ACC112 (cell line): Measurements from ENCODE around the gene KLF13.

Experiments
- H2AFZ ChIP-seq: fragments of 200-600 bp; sonication (generic); one replicate; pipeline ENCODE4 v1.6.0; 2017; ENCODE audit warnings: antibody characterized with exemption, low read length; ENCODE audit not compliant: unreplicated experiment
- H3K27ac ChIP-seq: fragments of 200-600 bp; sonication (generic); 2 replicates; pipeline ENCODE4 v1.5.1; 2014; ENCODE audit warnings: low read depth, mild to moderate bottlenecking, antibody characterized with exemption, low read length, moderate library complexity
- H3K27me3 ChIP-seq: fragments of 200-600 bp; sonication (generic); 2 replicates; pipeline ENCODE4 v1.6.1; 2014; ENCODE audit warnings: mild to moderate bottlenecking, antibody characterized with exemption, low read length, moderate library complexity, mixed read lengths; ENCODE audit not compliant: insufficient read depth
- H3K36me3 ChIP-seq: fragments of 200-600 bp; sonication (generic); 2 replicates; pipeline ENCODE4 v1.6.1; 2016; ENCODE audit warnings: mild to moderate bottlenecking, antibody characterized with exemption, low read length, moderate library complexity, mixed read lengths; ENCODE audit not compliant: insufficient read depth
- H3K4me1 ChIP-seq: fragments of 200-600 bp; sonication (generic); one replicate; pipeline ENCODE4 v1.6.1; 2016; ENCODE audit warnings: low read length, mixed read lengths; ENCODE audit not compliant: insufficient read depth, unreplicated experiment, control insufficient read depth
- H3K4me3 ChIP-seq: fragments of 200-600 bp; sonication (generic); 2 replicates; pipeline ENCODE4 v1.5.1; 2014; ENCODE audit warnings: mild to moderate bottlenecking, low read depth, low read length
- H3K79me2 ChIP-seq: fragments of 200-600 bp; sonication (generic); one replicate; pipeline ENCODE4 v1.6.0; 2016; ENCODE audit warnings: low read length; ENCODE audit not compliant: control insufficient read depth, unreplicated experiment, insufficient read depth

KLF13 gene

GRCh38 chr15:31342381-31342780 lies 15.7 kb downstream of the KLF13 start:
- peaks cover 32% of the 10 kb centered on the region for H3K4me1 ChIP-seq
- H2AFZ ChIP-seq, result no peak overlapping the region
- no peak overlapping the region for H3K4me3 ChIP-seq
- no peaks in the 10 kb centered on the region for H3K36me3 ChIP-seq
- no peak overlapping the region for H3K27ac ChIP-seq
- H3K79me2 ChIP-seq, result peaks cover 76% of the 10 kb centered on the region
- H3K27me3 ChIP-seq, result no peaks in the 10 kb centered on the region

GRCh38 chr15:31342781-31343626 lies 16.4 kb downstream of the KLF13 start:
- no peak overlapping the region for H3K27ac ChIP-seq

GRCh38 chr15:31343831-31344230 lies 17.2 kb downstream of the KLF13 start:
- Histone ChIP-seq H3K4me1 (peaks cover 23% of the 10 kb centered on the region), H3K79me2 (peaks cover 66% of the 10 kb centered on the region), H2AFZ (no peak overlapping the region), H3K36me3 (no peaks in the 10 kb centered on the region), H3K27ac (no peak overlapping the region), H3K27me3 (no peaks in the 10 kb centered on the region), H3K4me3 (no peak overlapping the region)

More at GRCh38 chr15:31342781-31343626, 16.4 kb downstream of the KLF13 start:
- Histone ChIP-seq H3K79me2 (peaks cover 70% of the 10 kb centered on the region), H3K36me3 (no peaks in the 10 kb centered on the region), H3K27me3 (no peaks in the 10 kb centered on the region), H3K4me3 (no peak overlapping the region), H2AFZ (no peak overlapping the region), H3K4me1 (peaks cover 31% of the 10 kb centered on the region)

- Histone ChIP-seq H3K27ac (no peak overlapping the region), H2AFZ (no peak overlapping the region), H3K4me3 (no peak overlapping the region), H3K27me3 (no peaks in the 10 kb centered on the region), H3K79me2 (peaks cover 68% of the 10 kb centered on the region), H3K36me3 (no peaks in the 10 kb centered on the region), H3K4me1 (peaks cover 20% of the 10 kb centered on the region)
Measured at GRCh38 chr15:31344266-31344665, 17.6 kb downstream of the KLF13 start.

- no peak overlapping the region for H3K4me3 ChIP-seq
- peaks cover 70% of the 10 kb centered on the region for H3K79me2 ChIP-seq
- no peaks in the 10 kb centered on the region for H3K27me3 ChIP-seq
- peaks cover 12% of the 10 kb centered on the region for H3K4me1 ChIP-seq
- H3K36me3 ChIP-seq, result no peaks in the 10 kb centered on the region
- no peak overlapping the region for H3K27ac ChIP-seq
- no peak overlapping the region for H2AFZ ChIP-seq
Measured at GRCh38 chr15:31344823-31345605, 18.4 kb downstream of the KLF13 start.

- Histone ChIP-seq H3K4me3 (no peak overlapping the region), H3K27me3 (no peaks in the 10 kb centered on the region), H3K4me1 (peaks cover 11% of the 10 kb centered on the region), H3K27ac (no peak overlapping the region), H3K36me3 (no peaks in the 10 kb centered on the region), H3K79me2 (peaks cover 71% of the 10 kb centered on the region), H2AFZ (no peak overlapping the region)
Measured at GRCh38 chr15:31345606-31346366, 19.2 kb downstream of the KLF13 start.

GRCh38 chr15:31346367-31347066 lies 19.9 kb downstream of the KLF13 start:
- H3K36me3 ChIP-seq, result no peaks in the 10 kb centered on the region
- peaks cover 14% of the 10 kb centered on the region for H3K4me1 ChIP-seq
- no peak overlapping the region for H3K4me3 ChIP-seq
- no peak overlapping the region for H3K27ac ChIP-seq
- H3K27me3 ChIP-seq, result no peaks in the 10 kb centered on the region
- peaks cover 68% of the 10 kb centered on the region for H3K79me2 ChIP-seq
- no peak overlapping the region for H2AFZ ChIP-seq

GRCh38 chr15:31347067-31347975 lies 20.7 kb downstream of the KLF13 start:
- Histone ChIP-seq H3K4me1 (peaks cover 20% of the 10 kb centered on the region), H3K4me3 (no peak overlapping the region), H3K36me3 (no peaks in the 10 kb centered on the region), H2AFZ (no peak overlapping the region), H3K79me2 (peaks cover 66% of the 10 kb centered on the region), H3K27ac (no peak overlapping the region), H3K27me3 (no peaks in the 10 kb centered on the region)

- Histone ChIP-seq H3K27me3 (no peaks in the 10 kb centered on the region), H3K4me1 (peaks cover 28% of the 10 kb centered on the region), H3K4me3 (no peak overlapping the region), H3K79me2 (peaks cover 68% of the 10 kb centered on the region), H2AFZ (no peak overlapping the region), H3K36me3 (no peaks in the 10 kb centered on the region), H3K27ac (no peak overlapping the region)
Measured at GRCh38 chr15:31347981-31348803, 21.6 kb downstream of the KLF13 start.
